GM21367 (cell line): ENCODE results near the gene AMMECR1.
A peak's percentile ranks its signal among the peaks of the same experiment; 100 is the strongest.

ENCODE experiments used
- ATAC-seq: cut with Tn5 transposase; IDR thresholded peaks from one replicate; pipeline ENCODE4 v1.9.1; 2021; ENCODE audit not compliant: unreplicated experiment

Gene AMMECR1

GRCh38 chrX:110311437-110312230 is 6.3 kb downstream of the AMMECR1 start:
- ATAC-seq, result no peak

GRCh38 chrX:110310896-110311295 is 7.0 kb downstream of the AMMECR1 start:
- peak; percentile 72 for ATAC-seq

GRCh38 chrX:110310000-110310790 is 7.7 kb downstream of the AMMECR1 start:
- ATAC-seq, result no peak

- ATAC-seq, result no peak
Observed at GRCh38 chrX:110308220-110308619, 9.7 kb downstream of the AMMECR1 start.

- ATAC-seq, result no peak
Observed at GRCh38 chrX:110304884-110305283, 13.0 kb downstream of the AMMECR1 start.

- ATAC-seq, result no peak
Observed at GRCh38 chrX:110304371-110304770, 13.5 kb downstream of the AMMECR1 start.

GRCh38 chrX:110302975-110303374 is 14.9 kb downstream of the AMMECR1 start:
- ATAC-seq, result no peak

- ATAC-seq, result no peak
Observed at GRCh38 chrX:110301194-110301593, 16.7 kb downstream of the AMMECR1 start.

- no peak for ATAC-seq
Observed at GRCh38 chrX:110294087-110294486, 23.8 kb downstream of the AMMECR1 start.

- ATAC-seq, result no peak
Observed at GRCh38 chrX:110293658-110294057, 24.2 kb downstream of the AMMECR1 start.

GRCh38 chrX:110287605-110288004 is 30.3 kb downstream of the AMMECR1 start:
- ATAC-seq, result no peak

- ATAC-seq, result no peak
Observed at GRCh38 chrX:110286106-110286505, 31.8 kb downstream of the AMMECR1 start.

- no peak for ATAC-seq
Observed at GRCh38 chrX:110284159-110284558, 33.7 kb downstream of the AMMECR1 start.

- ATAC-seq, result no peak
Observed at GRCh38 chrX:110282922-110283321, 35.0 kb downstream of the AMMECR1 start.

- ATAC-seq, result no peak
Observed at GRCh38 chrX:110281377-110281776, 36.5 kb downstream of the AMMECR1 start.

- no peak for ATAC-seq
Observed at GRCh38 chrX:110280954-110281353, 36.9 kb downstream of the AMMECR1 start.

GRCh38 chrX:110277609-110278008 is 40.3 kb downstream of the AMMECR1 start:
- ATAC-seq, result no peak

GRCh38 chrX:110276778-110277177 is 41.1 kb downstream of the AMMECR1 start:
- peak; percentile 94 for ATAC-seq

GRCh38 chrX:110268886-110269285 is 49.0 kb downstream of the AMMECR1 start:
- ATAC-seq, result no peak

GRCh38 chrX:110268395-110268794 is 49.5 kb downstream of the AMMECR1 start:
- no peak for ATAC-seq

GRCh38 chrX:110267874-110268273 is 50.0 kb downstream of the AMMECR1 start:
- ATAC-seq, result no peak

GRCh38 chrX:110265661-110266060 is 52.2 kb downstream of the AMMECR1 start:
- no peak for ATAC-seq
